HEK293T (cell line): Measurements from ENCODE around the gene LOXL3.

Experiments
- ARNT ChIP-seq: fragments of 450-650 bp; IDR thresholded peaks from 2 replicates; pipeline ENCODE4 v1.6.1; 2017; ENCODE audit warnings: mild to moderate bottlenecking
- BHLHE40 ChIP-seq: fragments of 450-650 bp; IDR thresholded peaks from 2 replicates; pipeline ENCODE4 v1.6.1; 2016; ENCODE audit warnings: mild to moderate bottlenecking, moderate library complexity, borderline replicate concordance
- FOXA1 ChIP-seq: fragments of 450-650 bp; IDR thresholded peaks from 2 replicates; pipeline ENCODE4 v1.6.1; 2016; ENCODE audit warnings: mild to moderate bottlenecking
- FOXM1 ChIP-seq: fragments of 450-650 bp; IDR thresholded peaks from 2 replicates; pipeline ENCODE4 v1.6.1; 2017; ENCODE audit warnings: mild to moderate bottlenecking, borderline replicate concordance
- LEF1 ChIP-seq: fragments of 450-650 bp; IDR thresholded peaks from 2 replicates; pipeline ENCODE4 v1.6.1; 2017; ENCODE audit warnings: mild to moderate bottlenecking, borderline replicate concordance

GRCh38 chr2:74536166-74536950 lies 17.4 kb downstream of the LOXL3 start:
- TF ChIP-seq BHLHE40 (no peak), LEF1 (no peak), FOXA1 (no peak), FOXM1 (no peak), ARNT (no peak)
